Neural cell (in vitro differentiated cells): ENCODE data around the gene GFOD2. TPM values are rescaled to one million over a fixed set of nuclear protein-coding genes. Genes with fewer than 3 reads are reported as not detected.

ENCODE experiments used
- H2AFZ ChIP-seq: fragments of 200-600, 300-800 bp; sonication (generic), shearing (Covaris generic); 2 replicates; pipeline ENCODE4 v1.6.0; 2014; ENCODE audit warnings: low read depth, mild to moderate bottlenecking, antibody characterized with exemption, low read length, moderate library complexity
- H3F3A ChIP-seq: fragments of 200-600 bp; shearing (Covaris generic); 2 replicates; pipeline ENCODE4 v1.6.1; 2016; ENCODE audit warnings: mild to moderate bottlenecking, moderate library complexity, mixed read lengths, antibody characterized with exemption, low read length; ENCODE audit not compliant: insufficient read depth, poor library complexity, severe bottlenecking
- H3K27ac ChIP-seq: fragments of 200-600, 300-800 bp; sonication (generic), shearing (Covaris generic); 2 replicates; pipeline ENCODE4 v1.5.1; 2014; ENCODE audit warnings: mild to moderate bottlenecking, low read length, moderate library complexity
- H3K27me3 ChIP-seq: fragments of 300-800, 200-600 bp; sonication (generic), shearing (Covaris generic); 2 replicates; pipeline ENCODE4 v1.6.0; 2014; ENCODE audit warnings: mild to moderate bottlenecking, low read depth, low read length, moderate library complexity; ENCODE audit not compliant: insufficient read depth
- H3K36me3 ChIP-seq: fragments of 300-800, 200-600 bp; sonication (generic), shearing (Covaris generic); 2 replicates; pipeline ENCODE4 v1.5.1; 2014; ENCODE audit warnings: mild to moderate bottlenecking, antibody characterized with exemption, low read length, moderate library complexity; ENCODE audit not compliant: insufficient read depth
- H3K4me2 ChIP-seq: fragments of 300-800, 200-600 bp; sonication (generic), shearing (Covaris generic); 2 replicates; pipeline ENCODE4 v1.6.0; 2014; ENCODE audit warnings: mild to moderate bottlenecking, low read length
- H3K4me3 ChIP-seq: fragments of 300-800, 200-600 bp; sonication (generic), shearing (Covaris generic); 2 replicates; pipeline ENCODE4 v1.5.1; 2014; ENCODE audit warnings: mild to moderate bottlenecking, low read length, moderate library complexity
- H3K79me2 ChIP-seq: fragments of 200-600 bp; shearing (Covaris generic); replicated peaks from 2 replicates; pipeline ENCODE4 v1.6.0; 2014; ENCODE audit warnings: mild to moderate bottlenecking, low read length, moderate library complexity; ENCODE audit not compliant: insufficient read depth
- H3K9ac ChIP-seq: fragments of 300-800, 200-600 bp; sonication (generic), shearing (Covaris generic); 2 replicates; pipeline ENCODE4 v1.6.1; 2016; ENCODE audit warnings: mild to moderate bottlenecking, low read length, mixed read lengths
- H3K9me2 ChIP-seq: fragments of 200-600 bp; shearing (Covaris generic); 2 replicates; pipeline ENCODE4 v1.6.1; 2016; ENCODE audit warnings: mild to moderate bottlenecking, low read length, mixed read lengths; ENCODE audit not compliant: insufficient read depth
- H3K9me3 ChIP-seq: fragments of 200-600, 300-800 bp; sonication (generic), shearing (Covaris generic); 2 replicates; pipeline ENCODE4 v1.6.1; 2016; ENCODE audit warnings: mild to moderate bottlenecking, mixed run types, low read length, moderate library complexity, mixed read lengths
- H4K20me1 ChIP-seq: fragments of 200-600 bp; shearing (Covaris generic); 2 replicates; pipeline ENCODE4 v1.6.1; 2016; ENCODE audit warnings: mild to moderate bottlenecking, mixed run types; ENCODE audit not compliant: insufficient read depth
- EP300 ChIP-seq: fragments of 450-650 bp; conservative IDR thresholded peaks from 2 replicates; pipeline ENCODE4 v1.6.1; 2014; ENCODE audit warnings: antibody characterized with exemption, mild to moderate bottlenecking, moderate library complexity; ENCODE audit not compliant: poor library complexity, severe bottlenecking
- EZH2 ChIP-seq: fragments of 200-600, 300-800 bp; shearing (Covaris generic), sonication (generic); IDR thresholded peaks from 2 replicates; pipeline ENCODE4 v1.6.1; 2014; ENCODE audit warnings: antibody characterized with exemption, low read length, borderline replicate concordance, mild to moderate bottlenecking; ENCODE audit not compliant: insufficient read depth, poor library complexity, severe bottlenecking
- MXI1 ChIP-seq: fragments of 450-650 bp; conservative IDR thresholded peaks from 2 replicates; pipeline ENCODE4 v1.6.1; 2014; ENCODE audit warnings: antibody characterized with exemption, mild to moderate bottlenecking; ENCODE audit not compliant: poor library complexity, severe bottlenecking
- POLR2AphosphoS5 ChIP-seq: IDR thresholded peaks from 2 replicates; pipeline ENCODE4 v1.6.1; 2012
- RAD21 ChIP-seq: fragments of 450-650 bp; conservative IDR thresholded peaks from 2 replicates; pipeline ENCODE4 v1.6.1; 2014; ENCODE audit warnings: antibody characterized with exemption, mild to moderate bottlenecking, moderate library complexity
- SMC3 ChIP-seq: fragments of 450-650 bp; conservative IDR thresholded peaks from 2 replicates; pipeline ENCODE4 v1.6.1; 2014; ENCODE audit warnings: antibody characterized with exemption, mild to moderate bottlenecking, moderate library complexity; ENCODE audit not compliant: poor library complexity
- TAF1 ChIP-seq: IDR thresholded peaks from 2 replicates; pipeline ENCODE4 v1.6.1; 2012; ENCODE audit warnings: low read depth
- polyA plus RNA-seq: library from polyadenylated mRNA; depleted of rRNA; stranded (reverse); fragments of >200 nt; gene quantifications from 2 replicates; pipeline ENCODE4 v1.2.3, GENCODE V29; 2014
- TF ChIP-seq, protein P1 (sequence below): IDR thresholded peaks from 2 replicates; pipeline ENCODE4 v1.6.1; 2012; ENCODE audit warnings: borderline replicate concordance
- TF ChIP-seq, protein P2 (sequence below): fragments of 450-650 bp; IDR thresholded peaks from 2 replicates; pipeline ENCODE4 v1.5.1; 2014; ENCODE audit warnings: antibody characterized with exemption, mild to moderate bottlenecking, moderate library complexity; ENCODE audit not compliant: poor library complexity, severe bottlenecking

GFOD2 gene
- polyA plus RNA-seq, 1 donor from 2014 or later = 88.4 TPM

DNA sequence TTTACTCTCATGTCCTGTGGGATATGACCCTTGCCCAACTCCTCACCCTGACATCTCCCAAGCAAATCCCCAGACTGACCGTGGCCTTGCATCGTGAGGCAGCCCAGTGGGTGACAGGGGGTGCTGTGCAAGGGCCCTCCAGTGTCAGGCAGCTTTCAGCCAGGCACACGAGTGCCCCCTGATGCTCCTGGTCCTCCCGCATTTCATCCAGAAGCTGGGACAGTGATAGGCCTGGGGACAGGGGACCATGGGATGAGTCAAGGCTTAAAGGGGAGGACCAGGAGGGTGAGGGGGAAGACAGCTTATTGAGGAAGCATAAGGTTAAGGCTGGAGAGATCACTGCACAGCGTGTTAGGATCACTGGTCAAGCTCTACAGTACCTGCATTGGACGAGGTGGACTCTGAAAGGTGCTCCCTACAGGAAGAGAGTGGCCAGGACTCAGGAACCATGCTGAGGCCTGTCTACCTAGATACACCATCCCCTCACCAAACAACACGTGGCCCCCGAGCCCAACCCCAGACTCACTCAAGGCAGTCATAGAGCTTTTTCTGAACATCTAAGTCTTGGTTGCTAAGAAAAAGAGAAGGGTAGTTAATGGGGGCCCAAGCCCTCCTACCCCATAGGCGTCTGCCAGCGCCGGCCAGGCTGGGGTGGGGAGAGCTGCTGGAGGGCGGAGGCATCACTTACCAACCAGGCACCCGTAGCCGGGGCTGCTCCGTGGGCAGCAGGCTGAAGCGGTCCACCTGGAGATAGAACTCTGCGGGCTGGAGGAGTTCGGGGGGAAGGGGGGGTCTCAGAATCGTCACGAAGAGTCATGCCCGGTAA, 60.1 kb downstream of the GFOD2 start:
- H4K20me1 ChIP-seq = no peaks in the 10 kb centered on the region
- no peak overlapping the region for H2AFZ ChIP-seq
- peak overlapping the region; percentile 100 for H3K27ac ChIP-seq
- H3K4me2 ChIP-seq = peak overlapping the region; percentile 64
- H3K27me3 ChIP-seq = peaks cover 5% of the 10 kb centered on the region
- H3K9me3 ChIP-seq = no peaks in the 10 kb centered on the region
- TF ChIP-seq, protein P1, sequence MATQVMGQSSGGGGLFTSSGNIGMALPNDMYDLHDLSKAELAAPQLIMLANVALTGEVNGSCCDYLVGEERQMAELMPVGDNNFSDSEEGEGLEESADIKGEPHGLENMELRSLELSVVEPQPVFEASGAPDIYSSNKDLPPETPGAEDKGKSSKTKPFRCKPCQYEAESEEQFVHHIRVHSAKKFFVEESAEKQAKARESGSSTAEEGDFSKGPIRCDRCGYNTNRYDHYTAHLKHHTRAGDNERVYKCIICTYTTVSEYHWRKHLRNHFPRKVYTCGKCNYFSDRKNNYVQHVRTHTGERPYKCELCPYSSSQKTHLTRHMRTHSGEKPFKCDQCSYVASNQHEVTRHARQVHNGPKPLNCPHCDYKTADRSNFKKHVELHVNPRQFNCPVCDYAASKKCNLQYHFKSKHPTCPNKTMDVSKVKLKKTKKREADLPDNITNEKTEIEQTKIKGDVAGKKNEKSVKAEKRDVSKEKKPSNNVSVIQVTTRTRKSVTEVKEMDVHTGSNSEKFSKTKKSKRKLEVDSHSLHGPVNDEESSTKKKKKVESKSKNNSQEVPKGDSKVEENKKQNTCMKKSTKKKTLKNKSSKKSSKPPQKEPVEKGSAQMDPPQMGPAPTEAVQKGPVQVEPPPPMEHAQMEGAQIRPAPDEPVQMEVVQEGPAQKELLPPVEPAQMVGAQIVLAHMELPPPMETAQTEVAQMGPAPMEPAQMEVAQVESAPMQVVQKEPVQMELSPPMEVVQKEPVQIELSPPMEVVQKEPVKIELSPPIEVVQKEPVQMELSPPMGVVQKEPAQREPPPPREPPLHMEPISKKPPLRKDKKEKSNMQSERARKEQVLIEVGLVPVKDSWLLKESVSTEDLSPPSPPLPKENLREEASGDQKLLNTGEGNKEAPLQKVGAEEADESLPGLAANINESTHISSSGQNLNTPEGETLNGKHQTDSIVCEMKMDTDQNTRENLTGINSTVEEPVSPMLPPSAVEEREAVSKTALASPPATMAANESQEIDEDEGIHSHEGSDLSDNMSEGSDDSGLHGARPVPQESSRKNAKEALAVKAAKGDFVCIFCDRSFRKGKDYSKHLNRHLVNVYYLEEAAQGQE = no peak
- TF ChIP-seq MXI1 = no peak
- no peak for TF ChIP-seq SMC3
- TF ChIP-seq, protein P2, sequence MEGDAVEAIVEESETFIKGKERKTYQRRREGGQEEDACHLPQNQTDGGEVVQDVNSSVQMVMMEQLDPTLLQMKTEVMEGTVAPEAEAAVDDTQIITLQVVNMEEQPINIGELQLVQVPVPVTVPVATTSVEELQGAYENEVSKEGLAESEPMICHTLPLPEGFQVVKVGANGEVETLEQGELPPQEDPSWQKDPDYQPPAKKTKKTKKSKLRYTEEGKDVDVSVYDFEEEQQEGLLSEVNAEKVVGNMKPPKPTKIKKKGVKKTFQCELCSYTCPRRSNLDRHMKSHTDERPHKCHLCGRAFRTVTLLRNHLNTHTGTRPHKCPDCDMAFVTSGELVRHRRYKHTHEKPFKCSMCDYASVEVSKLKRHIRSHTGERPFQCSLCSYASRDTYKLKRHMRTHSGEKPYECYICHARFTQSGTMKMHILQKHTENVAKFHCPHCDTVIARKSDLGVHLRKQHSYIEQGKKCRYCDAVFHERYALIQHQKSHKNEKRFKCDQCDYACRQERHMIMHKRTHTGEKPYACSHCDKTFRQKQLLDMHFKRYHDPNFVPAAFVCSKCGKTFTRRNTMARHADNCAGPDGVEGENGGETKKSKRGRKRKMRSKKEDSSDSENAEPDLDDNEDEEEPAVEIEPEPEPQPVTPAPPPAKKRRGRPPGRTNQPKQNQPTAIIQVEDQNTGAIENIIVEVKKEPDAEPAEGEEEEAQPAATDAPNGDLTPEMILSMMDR = no peak
- TF ChIP-seq POLR2AphosphoS5 = no peak
- TF ChIP-seq EP300 = no peak
- H3K36me3 ChIP-seq = no peaks in the 10 kb centered on the region
- peaks cover 15% of the 10 kb centered on the region for H3K79me2 ChIP-seq
- H3F3A ChIP-seq = no peaks in the 10 kb centered on the region
- peak overlapping the region; percentile 99 for H3K9ac ChIP-seq
- peak overlapping the region; percentile 100 for H3K4me3 ChIP-seq
- no peaks in the 10 kb centered on the region for H3K9me2 ChIP-seq

DNA sequence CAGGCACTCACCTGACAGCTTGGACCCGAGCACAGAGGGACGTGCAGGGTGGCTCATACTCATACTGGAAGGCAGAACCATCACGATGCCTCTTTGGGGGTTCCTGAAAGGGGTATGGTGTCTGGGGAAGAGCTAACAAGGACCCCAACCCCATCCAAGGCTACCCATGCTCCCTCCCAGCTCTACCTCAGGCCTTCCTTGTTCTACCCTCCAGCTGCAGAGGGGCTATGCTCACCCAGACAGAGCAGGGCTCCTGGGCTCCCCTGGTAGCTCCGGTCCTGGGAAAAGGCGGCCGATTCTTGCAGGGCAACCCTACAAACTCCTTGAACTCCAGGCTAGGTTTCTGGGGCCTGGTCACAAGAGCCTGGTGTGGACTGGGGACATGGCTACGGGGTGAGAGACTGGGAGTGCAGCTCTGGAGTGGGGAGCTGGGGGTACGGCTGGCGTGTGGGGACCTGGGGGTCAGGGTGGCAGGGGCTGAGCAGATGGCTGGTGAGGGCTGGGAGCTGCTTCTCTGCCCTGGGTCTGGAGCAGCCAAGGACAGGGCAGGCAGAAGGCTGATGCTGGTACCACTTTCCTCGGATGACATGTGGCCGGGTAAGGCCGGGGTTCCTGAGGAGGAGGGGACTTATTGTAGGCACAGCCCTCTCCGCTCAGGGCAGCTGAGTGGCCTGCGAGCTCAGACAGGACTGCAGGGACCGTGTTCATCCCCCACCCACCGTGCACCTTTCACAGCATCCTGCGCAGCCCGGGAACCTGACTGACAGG, 61.2 kb downstream of the GFOD2 start:
- no peak overlapping the region for H2AFZ ChIP-seq
- H3K9me3 ChIP-seq = no peaks in the 10 kb centered on the region
- no peaks in the 10 kb centered on the region for H3F3A ChIP-seq
- no peak overlapping the region for H3K9ac ChIP-seq
- TF ChIP-seq EZH2 (no peak), RAD21 (no peak), TAF1 (no peak), MXI1 (no peak), SMC3 (no peak), POLR2AphosphoS5 (no peak), EP300 (no peak)
- TF ChIP-seq, protein P2 = no peak
- TF ChIP-seq, protein P1 = no peak
- H3K27me3 ChIP-seq = peaks cover 6% of the 10 kb centered on the region
- no peaks in the 10 kb centered on the region for H3K36me3 ChIP-seq
- H3K4me3 ChIP-seq = no peak overlapping the region
- H3K27ac ChIP-seq = no peak overlapping the region
- H3K4me2 ChIP-seq = no peak overlapping the region
- H3K79me2 ChIP-seq = peaks cover 15% of the 10 kb centered on the region
- H3K9me2 ChIP-seq = no peaks in the 10 kb centered on the region
- no peaks in the 10 kb centered on the region for H4K20me1 ChIP-seq
